WTC11 (cell line): ENCODE results near the gene CPNE1. TPM values are rescaled to one million over a fixed set of nuclear protein-coding genes. Genes with fewer than 3 reads are reported as not detected.

Experiments
- ATAC-seq: fragments of 200-7000 bp; cut with Tn5 transposase; 2 replicates; pipeline ENCODE4 v1.10.0; 2021; ENCODE audit warnings: mild to moderate bottlenecking, moderate library complexity
- CTCF ChIA-PET: fragments of 300-600 bp; sonication (Branson Sonifier 250); formaldehyde crosslinking; loops from one replicate; lab custom pipeline; 2021; ENCODE audit warnings: antibody characterized with exemption; lab: Charles Lee
- POLR2A ChIA-PET: fragments of 350-600 bp; sonication (Branson Sonifier 250); formaldehyde crosslinking; loops from one replicate; lab custom pipeline; 2021; ENCODE audit warnings: antibody characterized with exemption; lab: Charles Lee
- DNase-seq: peaks from one replicate; pipeline ENCODE4 v3.0.0; 2021; ENCODE audit warnings: low spot score
- H3K27ac Mint-ChIP-seq: 2 replicates; pipeline ENCODE4 v1.8.0; 2021; ENCODE audit warnings: mixed read lengths
- H3K27me3 Mint-ChIP-seq: 2 replicates; pipeline ENCODE4 v1.8.0; 2021; ENCODE audit warnings: low read depth, mild to moderate bottlenecking, moderate library complexity, mixed read lengths
- H3K36me3 Mint-ChIP-seq: 2 replicates; pipeline ENCODE4 v1.8.0; 2021; ENCODE audit warnings: mixed read lengths
- H3K4me1 Mint-ChIP-seq: 2 replicates; pipeline ENCODE4 v1.8.0; 2022; ENCODE audit warnings: mixed read lengths
- H3K4me3 Mint-ChIP-seq: 2 replicates; pipeline ENCODE4 v1.8.0; 2021; ENCODE audit warnings: mild to moderate bottlenecking, moderate library complexity, mixed read lengths
- H3K9me3 Mint-ChIP-seq: 2 replicates; pipeline ENCODE4 v1.8.0; 2021; ENCODE audit warnings: mixed read lengths
- GABPB1 ChIP-seq: sonication (generic); formaldehyde crosslinking; IDR thresholded peaks from 2 replicates; pipeline ENCODE4 v1.8.1; 2023; ENCODE audit warnings: mild to moderate bottlenecking, missing genetic modification reagents
- GRHL2 ChIP-seq: fragments of 250-450 bp; sonication (Bioruptor Pico); IDR thresholded peaks from 2 replicates; pipeline ENCODE4 v1.8.0; 2022; ENCODE audit warnings: mild to moderate bottlenecking, moderate library complexity; ENCODE audit not compliant: insufficient replicate concordance, severe bottlenecking
- KAT7 ChIP-seq: sonication (generic); formaldehyde crosslinking; IDR thresholded peaks from 2 replicates; pipeline ENCODE4 v1.8.1; 2023; ENCODE audit warnings: missing genetic modification reagents, mild to moderate bottlenecking, borderline replicate concordance
- MYBL2 ChIP-seq: sonication (generic); formaldehyde crosslinking; IDR thresholded peaks from 2 replicates; pipeline ENCODE4 v1.8.1; 2023; ENCODE audit warnings: mild to moderate bottlenecking, moderate library complexity, missing genetic modification reagents
- NR1H2 ChIP-seq: sonication (generic); formaldehyde crosslinking; IDR thresholded peaks from 2 replicates; pipeline ENCODE4 v1.9.0; 2021; ENCODE audit warnings: mild to moderate bottlenecking, moderate library complexity, missing genetic modification reagents
- OVOL2 ChIP-seq: fragments of 250-450 bp; sonication (Bioruptor Pico); IDR thresholded peaks from 2 replicates; pipeline ENCODE4 v1.9.0; 2021; ENCODE audit warnings: mild to moderate bottlenecking, borderline replicate concordance
- PRRX2 ChIP-seq: fragments of 250-450 bp; sonication (Bioruptor Pico); IDR thresholded peaks from 2 replicates; pipeline ENCODE4 v1.8.0; 2021; ENCODE audit warnings: mild to moderate bottlenecking
- SP1 ChIP-seq: sonication (generic); formaldehyde crosslinking; conservative IDR thresholded peaks from 2 replicates; pipeline ENCODE4 v1.8.1; 2022; ENCODE audit warnings: missing genetic modification reagents
- total RNA-seq: library from RNA; stranded (reverse); gene quantifications from 3 replicates; pipeline ENCODE4 v1.2.3, GENCODE V29; 2021
- TF ChIP-seq, protein P1 (sequence below): sonication (generic); formaldehyde crosslinking; IDR thresholded peaks from 2 replicates; pipeline ENCODE4 v1.8.1; 2023; ENCODE audit warnings: mild to moderate bottlenecking, moderate library complexity, missing genetic modification reagents
- TF ChIP-seq, protein P2 (sequence below): sonication (generic); formaldehyde crosslinking; IDR thresholded peaks from 2 replicates; pipeline ENCODE4 v1.8.0; 2022; ENCODE audit warnings: mild to moderate bottlenecking, missing genetic modification reagents
- TF ChIP-seq, protein P3 (sequence below): sonication (generic); formaldehyde crosslinking; IDR thresholded peaks from 2 replicates; pipeline ENCODE4 v1.8.0; 2023; ENCODE audit warnings: mild to moderate bottlenecking, missing genetic modification reagents
- TF ChIP-seq, protein P4 (sequence below): sonication (generic); formaldehyde crosslinking; IDR thresholded peaks from 2 replicates; pipeline ENCODE4 v1.8.1; 2023; ENCODE audit warnings: mild to moderate bottlenecking, missing genetic modification reagents, borderline replicate concordance
- TF ChIP-seq, protein P5 (sequence below): sonication (generic); formaldehyde crosslinking; IDR thresholded peaks from 2 replicates; pipeline ENCODE4 v1.8.1; 2022; ENCODE audit warnings: low read depth, mild to moderate bottlenecking, moderate library complexity, missing genetic modification reagents, borderline replicate concordance
- TF ChIP-seq, protein P6 (sequence below): fragments of 250-450 bp; sonication (Bioruptor Pico); IDR thresholded peaks from 2 replicates; pipeline ENCODE4 v1.9.0; 2021; ENCODE audit warnings: moderate library complexity, mild to moderate bottlenecking, inconsistent platforms, borderline replicate concordance
- TF ChIP-seq, protein P7 (sequence below): sonication (generic); formaldehyde crosslinking; IDR thresholded peaks from 2 replicates; pipeline ENCODE4 v1.8.1; 2023; ENCODE audit warnings: mild to moderate bottlenecking, missing genetic modification reagents, moderate library complexity
- TF ChIP-seq, protein P8 (sequence below): sonication (generic); formaldehyde crosslinking; IDR thresholded peaks from 2 replicates; pipeline ENCODE4 v1.8.1; 2023; ENCODE audit warnings: mild to moderate bottlenecking, missing genetic modification reagents
- TF ChIP-seq, protein P9 (sequence below): sonication (generic); formaldehyde crosslinking; IDR thresholded peaks from 2 replicates; pipeline ENCODE4 v1.8.1; 2023; ENCODE audit warnings: mild to moderate bottlenecking, missing genetic modification reagents

The CPNE1 gene
- total RNA-seq, 1 experiment from 2014 or later: 312 TPM

DNA sequence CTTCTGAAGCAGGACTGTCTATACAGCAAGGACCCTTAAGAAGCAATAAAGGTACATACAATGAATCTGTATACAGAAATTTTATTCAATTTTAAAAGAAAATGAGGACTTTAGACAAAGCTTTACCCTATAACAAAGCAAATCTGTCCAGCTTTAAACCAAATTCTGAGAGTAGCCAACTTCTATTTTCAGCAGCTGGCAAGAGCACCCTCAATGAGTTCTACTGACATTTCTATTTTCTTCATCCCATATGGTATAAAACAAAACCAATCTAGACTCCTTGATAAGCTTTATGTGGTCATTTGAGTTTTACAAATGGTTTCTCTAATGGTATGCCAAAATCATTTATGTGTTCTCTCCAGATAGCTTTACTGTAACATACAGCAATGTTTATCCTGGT, 12.7 kb downstream of the CPNE1 start:
- CTCF ChIA-PET: interaction anchor here (1.7 kb wide), 1 partner anchor 32 kb away, joined by 4 read pairs; no protein-coding TSS in a partner anchor
- H3K4me3 Mint-ChIP-seq: no peak overlapping the region
- TF ChIP-seq, protein P1, sequence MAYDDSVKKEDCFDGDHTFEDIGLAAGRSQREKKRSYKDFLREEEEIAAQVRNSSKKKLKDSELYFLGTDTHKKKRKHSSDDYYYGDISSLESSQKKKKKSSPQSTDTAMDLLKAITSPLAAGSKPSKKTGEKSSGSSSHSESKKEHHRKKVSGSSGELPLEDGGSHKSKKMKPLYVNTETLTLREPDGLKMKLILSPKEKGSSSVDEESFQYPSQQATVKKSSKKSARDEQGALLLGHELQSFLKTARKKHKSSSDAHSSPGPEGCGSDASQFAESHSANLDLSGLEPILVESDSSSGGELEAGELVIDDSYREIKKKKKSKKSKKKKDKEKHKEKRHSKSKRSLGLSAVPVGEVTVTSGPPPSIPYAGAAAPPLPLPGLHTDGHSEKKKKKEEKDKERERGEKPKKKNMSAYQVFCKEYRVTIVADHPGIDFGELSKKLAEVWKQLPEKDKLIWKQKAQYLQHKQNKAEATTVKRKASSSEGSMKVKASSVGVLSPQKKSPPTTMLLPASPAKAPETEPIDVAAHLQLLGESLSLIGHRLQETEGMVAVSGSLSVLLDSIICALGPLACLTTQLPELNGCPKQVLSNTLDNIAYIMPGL (CRISPR knock-in tag): no peak
- TF ChIP-seq, protein P2, sequence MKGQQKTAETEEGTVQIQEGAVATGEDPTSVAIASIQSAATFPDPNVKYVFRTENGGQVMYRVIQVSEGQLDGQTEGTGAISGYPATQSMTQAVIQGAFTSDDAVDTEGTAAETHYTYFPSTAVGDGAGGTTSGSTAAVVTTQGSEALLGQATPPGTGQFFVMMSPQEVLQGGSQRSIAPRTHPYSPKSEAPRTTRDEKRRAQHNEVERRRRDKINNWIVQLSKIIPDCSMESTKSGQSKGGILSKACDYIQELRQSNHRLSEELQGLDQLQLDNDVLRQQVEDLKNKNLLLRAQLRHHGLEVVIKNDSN (CRISPR knock-in tag): no peak
- TF ChIP-seq, protein P3, sequence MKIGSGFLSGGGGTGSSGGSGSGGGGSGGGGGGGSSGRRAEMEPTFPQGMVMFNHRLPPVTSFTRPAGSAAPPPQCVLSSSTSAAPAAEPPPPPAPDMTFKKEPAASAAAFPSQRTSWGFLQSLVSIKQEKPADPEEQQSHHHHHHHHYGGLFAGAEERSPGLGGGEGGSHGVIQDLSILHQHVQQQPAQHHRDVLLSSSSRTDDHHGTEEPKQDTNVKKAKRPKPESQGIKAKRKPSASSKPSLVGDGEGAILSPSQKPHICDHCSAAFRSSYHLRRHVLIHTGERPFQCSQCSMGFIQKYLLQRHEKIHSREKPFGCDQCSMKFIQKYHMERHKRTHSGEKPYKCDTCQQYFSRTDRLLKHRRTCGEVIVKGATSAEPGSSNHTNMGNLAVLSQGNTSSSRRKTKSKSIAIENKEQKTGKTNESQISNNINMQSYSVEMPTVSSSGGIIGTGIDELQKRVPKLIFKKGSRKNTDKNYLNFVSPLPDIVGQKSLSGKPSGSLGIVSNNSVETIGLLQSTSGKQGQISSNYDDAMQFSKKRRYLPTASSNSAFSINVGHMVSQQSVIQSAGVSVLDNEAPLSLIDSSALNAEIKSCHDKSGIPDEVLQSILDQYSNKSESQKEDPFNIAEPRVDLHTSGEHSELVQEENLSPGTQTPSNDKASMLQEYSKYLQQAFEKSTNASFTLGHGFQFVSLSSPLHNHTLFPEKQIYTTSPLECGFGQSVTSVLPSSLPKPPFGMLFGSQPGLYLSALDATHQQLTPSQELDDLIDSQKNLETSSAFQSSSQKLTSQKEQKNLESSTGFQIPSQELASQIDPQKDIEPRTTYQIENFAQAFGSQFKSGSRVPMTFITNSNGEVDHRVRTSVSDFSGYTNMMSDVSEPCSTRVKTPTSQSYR: no peak
- TF ChIP-seq, protein P4, sequence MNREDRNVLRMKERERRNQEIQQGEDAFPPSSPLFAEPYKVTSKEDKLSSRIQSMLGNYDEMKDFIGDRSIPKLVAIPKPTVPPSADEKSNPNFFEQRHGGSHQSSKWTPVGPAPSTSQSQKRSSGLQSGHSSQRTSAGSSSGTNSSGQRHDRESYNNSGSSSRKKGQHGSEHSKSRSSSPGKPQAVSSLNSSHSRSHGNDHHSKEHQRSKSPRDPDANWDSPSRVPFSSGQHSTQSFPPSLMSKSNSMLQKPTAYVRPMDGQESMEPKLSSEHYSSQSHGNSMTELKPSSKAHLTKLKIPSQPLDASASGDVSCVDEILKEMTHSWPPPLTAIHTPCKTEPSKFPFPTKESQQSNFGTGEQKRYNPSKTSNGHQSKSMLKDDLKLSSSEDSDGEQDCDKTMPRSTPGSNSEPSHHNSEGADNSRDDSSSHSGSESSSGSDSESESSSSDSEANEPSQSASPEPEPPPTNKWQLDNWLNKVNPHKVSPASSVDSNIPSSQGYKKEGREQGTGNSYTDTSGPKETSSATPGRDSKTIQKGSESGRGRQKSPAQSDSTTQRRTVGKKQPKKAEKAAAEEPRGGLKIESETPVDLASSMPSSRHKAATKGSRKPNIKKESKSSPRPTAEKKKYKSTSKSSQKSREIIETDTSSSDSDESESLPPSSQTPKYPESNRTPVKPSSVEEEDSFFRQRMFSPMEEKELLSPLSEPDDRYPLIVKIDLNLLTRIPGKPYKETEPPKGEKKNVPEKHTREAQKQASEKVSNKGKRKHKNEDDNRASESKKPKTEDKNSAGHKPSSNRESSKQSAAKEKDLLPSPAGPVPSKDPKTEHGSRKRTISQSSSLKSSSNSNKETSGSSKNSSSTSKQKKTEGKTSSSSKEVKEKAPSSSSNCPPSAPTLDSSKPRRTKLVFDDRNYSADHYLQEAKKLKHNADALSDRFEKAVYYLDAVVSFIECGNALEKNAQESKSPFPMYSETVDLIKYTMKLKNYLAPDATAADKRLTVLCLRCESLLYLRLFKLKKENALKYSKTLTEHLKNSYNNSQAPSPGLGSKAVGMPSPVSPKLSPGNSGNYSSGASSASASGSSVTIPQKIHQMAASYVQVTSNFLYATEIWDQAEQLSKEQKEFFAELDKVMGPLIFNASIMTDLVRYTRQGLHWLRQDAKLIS (CRISPR knock-in tag): no peak
- TF ChIP-seq, protein P5, sequence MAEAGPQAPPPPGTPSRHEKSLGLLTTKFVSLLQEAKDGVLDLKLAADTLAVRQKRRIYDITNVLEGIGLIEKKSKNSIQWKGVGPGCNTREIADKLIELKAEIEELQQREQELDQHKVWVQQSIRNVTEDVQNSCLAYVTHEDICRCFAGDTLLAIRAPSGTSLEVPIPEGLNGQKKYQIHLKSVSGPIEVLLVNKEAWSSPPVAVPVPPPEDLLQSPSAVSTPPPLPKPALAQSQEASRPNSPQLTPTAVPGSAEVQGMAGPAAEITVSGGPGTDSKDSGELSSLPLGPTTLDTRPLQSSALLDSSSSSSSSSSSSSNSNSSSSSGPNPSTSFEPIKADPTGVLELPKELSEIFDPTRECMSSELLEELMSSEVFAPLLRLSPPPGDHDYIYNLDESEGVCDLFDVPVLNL: no peak
- TF ChIP-seq OVOL2 (CRISPR knock-in tag) (no peak), GABPB1 (CRISPR knock-in tag) (no peak), KAT7 (CRISPR knock-in tag) (no peak), NR1H2 (no peak), MYBL2 (CRISPR knock-in tag) (no peak), SP1 (CRISPR knock-in tag) (no peak), GRHL2 (no peak), PRRX2 (CRISPR knock-in tag) (no peak)
- TF ChIP-seq, protein P6, sequence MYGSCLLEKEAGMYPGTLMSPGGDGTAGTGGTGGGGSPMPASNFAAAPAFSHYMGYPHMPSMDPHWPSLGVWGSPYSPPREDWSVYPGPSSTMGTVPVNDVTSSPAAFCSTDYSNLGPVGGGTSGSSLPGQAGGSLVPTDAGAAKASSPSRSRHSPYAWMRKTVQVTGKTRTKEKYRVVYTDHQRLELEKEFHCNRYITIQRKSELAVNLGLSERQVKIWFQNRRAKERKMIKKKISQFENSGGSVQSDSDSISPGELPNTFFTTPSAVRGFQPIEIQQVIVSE: no peak
- TF ChIP-seq, protein P7, sequence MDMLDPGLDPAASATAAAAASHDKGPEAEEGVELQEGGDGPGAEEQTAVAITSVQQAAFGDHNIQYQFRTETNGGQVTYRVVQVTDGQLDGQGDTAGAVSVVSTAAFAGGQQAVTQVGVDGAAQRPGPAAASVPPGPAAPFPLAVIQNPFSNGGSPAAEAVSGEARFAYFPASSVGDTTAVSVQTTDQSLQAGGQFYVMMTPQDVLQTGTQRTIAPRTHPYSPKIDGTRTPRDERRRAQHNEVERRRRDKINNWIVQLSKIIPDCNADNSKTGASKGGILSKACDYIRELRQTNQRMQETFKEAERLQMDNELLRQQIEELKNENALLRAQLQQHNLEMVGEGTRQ (CRISPR knock-in tag): no peak
- TF ChIP-seq, protein P8, sequence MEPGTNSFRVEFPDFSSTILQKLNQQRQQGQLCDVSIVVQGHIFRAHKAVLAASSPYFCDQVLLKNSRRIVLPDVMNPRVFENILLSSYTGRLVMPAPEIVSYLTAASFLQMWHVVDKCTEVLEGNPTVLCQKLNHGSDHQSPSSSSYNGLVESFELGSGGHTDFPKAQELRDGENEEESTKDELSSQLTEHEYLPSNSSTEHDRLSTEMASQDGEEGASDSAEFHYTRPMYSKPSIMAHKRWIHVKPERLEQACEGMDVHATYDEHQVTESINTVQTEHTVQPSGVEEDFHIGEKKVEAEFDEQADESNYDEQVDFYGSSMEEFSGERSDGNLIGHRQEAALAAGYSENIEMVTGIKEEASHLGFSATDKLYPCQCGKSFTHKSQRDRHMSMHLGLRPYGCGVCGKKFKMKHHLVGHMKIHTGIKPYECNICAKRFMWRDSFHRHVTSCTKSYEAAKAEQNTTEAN (CRISPR knock-in tag): no peak
- TF ChIP-seq, protein P9, sequence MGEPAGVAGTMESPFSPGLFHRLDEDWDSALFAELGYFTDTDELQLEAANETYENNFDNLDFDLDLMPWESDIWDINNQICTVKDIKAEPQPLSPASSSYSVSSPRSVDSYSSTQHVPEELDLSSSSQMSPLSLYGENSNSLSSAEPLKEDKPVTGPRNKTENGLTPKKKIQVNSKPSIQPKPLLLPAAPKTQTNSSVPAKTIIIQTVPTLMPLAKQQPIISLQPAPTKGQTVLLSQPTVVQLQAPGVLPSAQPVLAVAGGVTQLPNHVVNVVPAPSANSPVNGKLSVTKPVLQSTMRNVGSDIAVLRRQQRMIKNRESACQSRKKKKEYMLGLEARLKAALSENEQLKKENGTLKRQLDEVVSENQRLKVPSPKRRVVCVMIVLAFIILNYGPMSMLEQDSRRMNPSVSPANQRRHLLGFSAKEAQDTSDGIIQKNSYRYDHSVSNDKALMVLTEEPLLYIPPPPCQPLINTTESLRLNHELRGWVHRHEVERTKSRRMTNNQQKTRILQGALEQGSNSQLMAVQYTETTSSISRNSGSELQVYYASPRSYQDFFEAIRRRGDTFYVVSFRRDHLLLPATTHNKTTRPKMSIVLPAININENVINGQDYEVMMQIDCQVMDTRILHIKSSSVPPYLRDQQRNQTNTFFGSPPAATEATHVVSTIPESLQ (CRISPR knock-in tag): no peak
- DNase-seq (no peak), ATAC-seq (no peak)
- H3K4me1 Mint-ChIP-seq: peaks cover 5% of the 10 kb centered on the region; the same call in 1 of the 2 replicates
- POLR2A ChIA-PET: no interaction called here
- H3K36me3 Mint-ChIP-seq: peaks cover 25% of the 10 kb centered on the region
- H3K9me3 Mint-ChIP-seq: no peaks in the 10 kb centered on the region
- H3K27ac Mint-ChIP-seq: no peak overlapping the region
- H3K27me3 Mint-ChIP-seq: no peaks in the 10 kb centered on the region
